Epithelial cell of esophagus (primary cell): Measurements from ENCODE around the gene GRAMD1C.

Source experiments
- DNase-seq: peaks from one replicate; pipeline ENCODE4 v3.0.0; 2010; ENCODE audit warnings: low read depth
- H3K4me3 ChIP-seq: 2 replicates; pipeline ENCODE4 v1.5.1; 2011; ENCODE audit warnings: mild to moderate bottlenecking, low read length, control low read depth
- TF ChIP-seq, protein P1 (sequence below): IDR thresholded peaks from 2 replicates; pipeline ENCODE4 v1.5.1; 2011; ENCODE audit warnings: low read depth, mild to moderate bottlenecking, low read length, control low read depth, inconsistent platforms; ENCODE audit not compliant: insufficient read depth; ENCODE audit errors: missing control alignments

Gene GRAMD1C

DNA sequence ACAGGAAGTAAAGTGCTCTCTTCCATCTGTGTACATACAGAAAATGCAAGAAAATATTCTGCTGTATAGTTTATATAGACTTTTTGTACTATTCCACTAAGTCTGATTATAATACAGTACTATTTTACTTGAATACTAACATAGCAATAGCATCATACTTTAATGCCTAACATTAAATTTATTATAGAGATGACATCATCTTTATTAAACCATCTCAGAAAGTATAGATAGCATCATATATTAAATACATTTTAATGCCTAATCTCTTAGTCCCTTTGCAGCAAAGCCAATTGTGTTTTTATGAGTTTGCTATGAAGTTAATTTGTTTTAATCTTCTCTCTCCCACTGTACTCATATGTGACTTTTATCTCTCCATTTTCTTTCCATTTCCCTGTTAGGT lies 69.5 kb downstream of the GRAMD1C start:
- no peak for DNase-seq
- TF ChIP-seq, protein P1, sequence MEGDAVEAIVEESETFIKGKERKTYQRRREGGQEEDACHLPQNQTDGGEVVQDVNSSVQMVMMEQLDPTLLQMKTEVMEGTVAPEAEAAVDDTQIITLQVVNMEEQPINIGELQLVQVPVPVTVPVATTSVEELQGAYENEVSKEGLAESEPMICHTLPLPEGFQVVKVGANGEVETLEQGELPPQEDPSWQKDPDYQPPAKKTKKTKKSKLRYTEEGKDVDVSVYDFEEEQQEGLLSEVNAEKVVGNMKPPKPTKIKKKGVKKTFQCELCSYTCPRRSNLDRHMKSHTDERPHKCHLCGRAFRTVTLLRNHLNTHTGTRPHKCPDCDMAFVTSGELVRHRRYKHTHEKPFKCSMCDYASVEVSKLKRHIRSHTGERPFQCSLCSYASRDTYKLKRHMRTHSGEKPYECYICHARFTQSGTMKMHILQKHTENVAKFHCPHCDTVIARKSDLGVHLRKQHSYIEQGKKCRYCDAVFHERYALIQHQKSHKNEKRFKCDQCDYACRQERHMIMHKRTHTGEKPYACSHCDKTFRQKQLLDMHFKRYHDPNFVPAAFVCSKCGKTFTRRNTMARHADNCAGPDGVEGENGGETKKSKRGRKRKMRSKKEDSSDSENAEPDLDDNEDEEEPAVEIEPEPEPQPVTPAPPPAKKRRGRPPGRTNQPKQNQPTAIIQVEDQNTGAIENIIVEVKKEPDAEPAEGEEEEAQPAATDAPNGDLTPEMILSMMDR = no peak
- no peak overlapping the region for H3K4me3 ChIP-seq

DNA sequence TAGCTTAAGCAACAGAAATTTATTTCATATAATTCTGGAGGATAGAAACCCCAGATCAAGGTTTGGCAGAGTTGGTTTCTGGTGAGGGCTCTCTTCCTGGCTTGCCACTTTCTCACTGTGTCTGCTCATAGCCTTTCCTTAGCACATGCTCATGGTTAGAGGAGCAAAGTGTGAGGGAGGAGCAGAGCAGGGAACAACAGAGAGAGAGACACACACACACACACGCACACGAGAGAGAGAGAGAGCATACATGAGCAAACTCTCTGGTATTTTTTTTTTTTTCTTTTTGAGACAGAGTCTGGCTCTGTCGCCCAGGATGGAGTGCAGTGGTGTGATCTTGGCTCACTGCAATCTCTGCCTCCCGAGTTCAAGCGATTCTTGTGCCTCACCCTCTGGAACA lies 72.4 kb downstream of the GRAMD1C start:
- peak; percentile 32 for DNase-seq
- H3K4me3 ChIP-seq = no peak overlapping the region
- TF ChIP-seq, protein P1 = no peak

DNA sequence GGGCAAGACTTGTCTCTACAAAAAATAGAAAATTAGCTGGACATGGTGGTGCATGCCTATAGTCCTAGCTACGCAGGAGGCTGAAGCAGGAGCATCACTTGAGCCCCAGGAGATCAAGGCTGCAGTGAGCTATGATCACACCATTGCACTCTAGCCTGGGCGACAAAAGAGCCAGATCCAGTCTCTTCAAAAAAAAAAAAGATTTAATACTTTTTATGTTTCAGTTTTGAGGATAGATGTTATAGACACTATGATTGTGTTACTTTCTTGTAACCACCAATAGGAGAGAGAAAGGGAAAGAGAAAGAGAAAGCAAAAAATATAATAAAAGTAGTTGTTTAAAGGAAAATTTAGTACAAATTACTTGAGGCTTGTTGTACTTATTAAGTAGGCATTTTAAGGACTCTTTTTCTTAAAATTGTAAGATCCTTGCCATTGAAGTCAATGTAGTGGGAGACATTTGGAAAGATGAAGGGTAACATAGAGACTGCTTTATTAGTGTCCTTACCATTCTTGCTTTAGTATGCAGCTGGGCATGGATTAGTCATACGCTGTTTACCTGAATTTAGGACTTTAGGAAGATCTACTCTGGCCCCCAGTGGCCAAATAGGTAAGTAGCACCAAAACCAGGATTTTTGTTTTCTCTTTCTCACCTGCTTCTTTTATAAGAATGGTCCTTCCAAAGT lies 74.1 kb downstream of the GRAMD1C start:
- TF ChIP-seq, protein P1 = peak; percentile 85
- H3K4me3 ChIP-seq = no peak overlapping the region
- peak; percentile 87 for DNase-seq

DNA sequence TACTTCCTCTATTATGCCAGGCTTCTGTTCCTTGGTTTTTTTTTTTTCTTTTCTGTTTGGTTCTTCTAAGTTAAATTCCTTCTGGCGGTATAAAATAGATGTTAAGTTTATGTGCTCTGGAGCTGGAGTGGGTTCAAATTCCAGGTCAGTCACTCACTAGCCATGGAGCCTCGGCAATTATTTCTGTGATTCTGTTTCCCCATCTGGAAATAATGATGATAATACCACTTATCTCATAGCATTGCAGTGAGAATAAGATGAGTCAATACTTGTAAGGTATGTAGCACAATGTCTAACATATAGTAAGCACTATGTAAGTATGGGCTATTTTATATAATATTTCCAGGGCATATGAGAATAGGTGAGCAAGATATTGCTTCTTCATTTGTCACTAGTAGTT lies 76.1 kb downstream of the GRAMD1C start:
- H3K4me3 ChIP-seq = no peak overlapping the region
- DNase-seq = peak; percentile 28
- TF ChIP-seq, protein P1 = no peak

DNA sequence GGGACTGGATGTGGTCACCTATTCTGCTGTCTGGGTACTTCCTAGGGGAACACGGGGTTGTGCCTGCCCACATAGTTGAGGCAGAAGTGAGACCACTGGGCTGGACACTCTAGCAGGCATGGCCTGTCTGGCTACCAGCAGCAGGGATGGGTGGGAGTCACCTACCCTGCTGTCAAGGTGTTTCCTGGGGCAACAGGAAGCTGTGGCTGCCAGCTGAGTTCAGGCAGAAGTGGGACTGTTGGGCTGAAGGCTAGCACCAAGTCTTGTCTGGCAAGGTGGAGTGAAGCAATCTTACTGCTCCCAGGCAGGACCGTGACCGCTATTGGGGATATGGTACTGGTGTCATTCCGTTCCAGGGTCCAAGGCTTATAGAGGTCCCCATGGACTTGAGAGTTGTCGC lies 89.0 kb downstream of the GRAMD1C start:
- no peak overlapping the region for H3K4me3 ChIP-seq
- DNase-seq = no peak
- TF ChIP-seq, protein P1 = no peak

DNA sequence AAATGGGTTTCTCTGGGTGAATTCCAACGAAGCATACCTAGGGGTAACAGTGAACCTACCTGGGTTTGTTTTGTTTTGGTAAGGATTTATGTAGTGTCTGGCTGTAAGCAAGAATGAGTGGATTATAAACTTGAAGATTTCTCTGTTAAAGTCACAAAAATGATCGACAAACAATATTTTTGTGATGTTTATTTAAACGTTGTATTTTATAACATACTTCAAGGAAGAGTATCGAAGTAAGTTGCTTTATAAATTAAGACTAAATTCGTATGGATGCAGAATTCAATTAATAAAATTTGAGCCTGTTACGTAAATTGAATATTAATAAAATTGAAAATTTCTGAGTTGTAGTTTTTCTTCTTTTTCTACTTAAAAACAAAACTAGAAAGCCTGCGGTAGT lies 108.2 kb downstream of the GRAMD1C start:
- DNase-seq = no peak
- TF ChIP-seq, protein P1 = no peak
- peak overlapping the region; percentile 53 for H3K4me3 ChIP-seq
